ENCODE data around the gene KLHL26. TPM values are rescaled to one million over a fixed set of nuclear protein-coding genes. Genes with fewer than 3 reads are reported as not detected.

The KLHL26 gene
- total and polyA plus RNA-seq, 2 of the 13 experiments (the other 11 are each of a cell fraction or from before 2014, with no cell fraction given): 1.5 to 1.7 TPM

GRCh38 chr19:18660939-18661670 is 24.3 kb downstream of the KLHL26 start:
- Histone ChIP-seq H3K4me2 (ENCODE audit: low read depth, low read length) (no peak overlapping the region), H3K36me3 (replicated peaks in 1 of 2; ENCODE audit: control insufficient read depth in 1 of 2, insufficient read depth in 2 of 2, low read length in 2 of 2) (peaks cover 2 to 4% of the 10 kb centered on the region in 2 experiments; a peak in 2 of 5 replicates), H3K27me3 (ENCODE audit: control insufficient read depth in 1 of 2, insufficient read depth in 2 of 2, low read length in 2 of 2) (no peaks in the 10 kb centered on the region), H3K4me3 (replicated peaks in 1 of 3; ENCODE audit: insufficient read depth in 1 of 3, low read depth in 2 of 3, low read length in 3 of 3) (no peak overlapping the region), H3K9me3 (ENCODE audit: low read length) (no peaks in the 10 kb centered on the region), H2AFZ (ENCODE audit: low read length) (no peak overlapping the region), H3K79me2 (ENCODE audit: insufficient read depth, low read length) (no peaks in the 10 kb centered on the region), H3K9ac (ENCODE audit: insufficient read depth, low read depth, low read length) (no peak overlapping the region), H4K20me1 (ENCODE audit: insufficient read depth, low read length) (0 out of 2 replicates have a peak, but pooled peaks cover 2% of the 10 kb centered on the region), H3K4me1 (ENCODE audit: insufficient read depth, low read length) (peaks cover 10% of the 10 kb centered on the region), H3K27ac (ENCODE audit: extremely low read length, insufficient read depth, low read length) (no peak overlapping the region)
- CTCF ChIA-PET (ENCODE audit: low intra/inter-chr PET ratio, low total read pairs): no interaction called here
- no peak for TF ChIP-seq KDM2A (CRISPR knock-in tag; IDR thresholded peaks at IDR 0.05; ENCODE audit: borderline replicate concordance, low read depth)
- no peak for TF ChIP-seq ZNF33B (CRISPR knock-in tag; IDR thresholded peaks at IDR 0.05)
- no peak for TF ChIP-seq ZBTB7A (CRISPR knock-in tag; IDR thresholded peaks at IDR 0.05)
- TF ChIP-seq DMTF1 (CRISPR knock-in tag; IDR thresholded peaks at IDR 0.05): no peak
- TF ChIP-seq SOX5 (CRISPR knock-in tag; IDR thresholded peaks at IDR 0.05; ENCODE audit: borderline replicate concordance): no peak
- TF ChIP-seq ZC3H4 (CRISPR knock-in tag; IDR thresholded peaks at IDR 0.05; ENCODE audit: borderline replicate concordance): no peak
- no peak for TF ChIP-seq MAZ (IDR thresholded peaks at IDR 0.05; ENCODE audit: borderline replicate concordance, low read depth, low read length)
- no peak for TF ChIP-seq MAZ (CRISPR knock-in tag; IDR thresholded peaks at IDR 0.05; ENCODE audit: low read depth)
- no peak for TF ChIP-seq THAP8 (CRISPR knock-in tag; IDR thresholded peaks at IDR 0.05; ENCODE audit: borderline replicate concordance)
- TF ChIP-seq IKZF4 (CRISPR knock-in tag; IDR thresholded peaks at IDR 0.05; ENCODE audit: borderline replicate concordance, low read depth, not compliant biosample characterization): no peak
- TF ChIP-seq HMG20B (CRISPR knock-in tag; conservative IDR thresholded peaks at IDR 0.05): no peak
- no peak for TF ChIP-seq RCOR2 (CRISPR knock-in tag; IDR thresholded peaks at IDR 0.05)
- TF ChIP-seq HNRNPL (IDR thresholded peaks at IDR 0.05; ENCODE audit: low read depth, low read length): no peak
- no peak for TF ChIP-seq CREBL2 (CRISPR knock-in tag; IDR thresholded peaks at IDR 0.05; ENCODE audit: borderline replicate concordance)
- FAIRE-seq (no peak), DNase-seq (ENCODE audit: low spot score) (no peak), ATAC-seq (no peak)
- 94% methylated on average over 5 of the region's 10 CpGs for WGBS (ENCODE audit: low lambda C conversion rate)
- in situ Hi-C loops (cut with HindIII; ENCODE audit: extremely low pct_ligation_motif_present, low pct_unique_long_range_greater_than_20kb): no loop called here
- POLR2A ChIA-PET: no interaction called here
- no TSS peak for BruUV-seq (replicated peaks)
- intact Hi-C loops (cut with micrococcal nuclease; ENCODE audit: unreplicated experiment): no loop called here
